Thyroid gland (tissue), 4 donors: Measurements from ENCODE around the gene RAPGEF1.

Experiments used
- POLR2A ChIP-seq, 2 donors: fragments of 450-650 bp; IDR thresholded peaks; one replicate each; pipeline ENCODE4 v1.6.1; 2017; ENCODE audit warnings: antibody characterized with exemption in 2 of 2, mild to moderate bottlenecking in 2 of 2, moderate library complexity in 1 of 2
- TF ChIP-seq, protein P1 (sequence below), 6 experiments: fragments of 200-600 bp in 3 of 6; fragments of 450-650 bp in 3 of 6; sonication (generic) in 3 of 6; IDR thresholded peaks; one replicate each; pipeline ENCODE4 v1.5.1; 2016 to 2019; ENCODE audit warnings: antibody characterized with exemption in 6 of 6, mild to moderate bottlenecking in 2 of 6, inconsistent platforms in 1 of 6, moderate library complexity in 1 of 6

DNA sequence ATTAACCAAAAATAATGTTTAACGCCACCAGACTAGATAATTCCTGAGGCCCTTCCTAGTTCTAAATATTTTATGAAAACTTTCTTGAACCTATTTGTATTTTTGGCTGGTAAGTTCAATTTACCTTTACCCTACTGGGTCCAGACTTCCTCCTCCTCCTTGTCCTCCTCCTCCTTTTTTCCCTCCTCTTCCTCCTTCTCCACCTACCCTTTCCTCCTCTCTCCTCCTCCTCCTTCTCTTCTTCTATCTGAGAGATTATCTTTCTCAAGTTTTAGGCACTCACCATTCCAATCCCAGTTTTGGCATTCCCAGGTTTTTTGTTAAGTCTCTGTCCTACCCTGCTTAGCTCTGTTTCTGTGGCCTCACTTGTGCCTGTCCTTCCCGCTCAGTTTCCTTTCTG is 24.7 kb upstream of the RAPGEF1 start:
- no peak for TF ChIP-seq POLR2A (IDR thresholded peaks at IDR 0.05)
- TF ChIP-seq, protein P1, sequence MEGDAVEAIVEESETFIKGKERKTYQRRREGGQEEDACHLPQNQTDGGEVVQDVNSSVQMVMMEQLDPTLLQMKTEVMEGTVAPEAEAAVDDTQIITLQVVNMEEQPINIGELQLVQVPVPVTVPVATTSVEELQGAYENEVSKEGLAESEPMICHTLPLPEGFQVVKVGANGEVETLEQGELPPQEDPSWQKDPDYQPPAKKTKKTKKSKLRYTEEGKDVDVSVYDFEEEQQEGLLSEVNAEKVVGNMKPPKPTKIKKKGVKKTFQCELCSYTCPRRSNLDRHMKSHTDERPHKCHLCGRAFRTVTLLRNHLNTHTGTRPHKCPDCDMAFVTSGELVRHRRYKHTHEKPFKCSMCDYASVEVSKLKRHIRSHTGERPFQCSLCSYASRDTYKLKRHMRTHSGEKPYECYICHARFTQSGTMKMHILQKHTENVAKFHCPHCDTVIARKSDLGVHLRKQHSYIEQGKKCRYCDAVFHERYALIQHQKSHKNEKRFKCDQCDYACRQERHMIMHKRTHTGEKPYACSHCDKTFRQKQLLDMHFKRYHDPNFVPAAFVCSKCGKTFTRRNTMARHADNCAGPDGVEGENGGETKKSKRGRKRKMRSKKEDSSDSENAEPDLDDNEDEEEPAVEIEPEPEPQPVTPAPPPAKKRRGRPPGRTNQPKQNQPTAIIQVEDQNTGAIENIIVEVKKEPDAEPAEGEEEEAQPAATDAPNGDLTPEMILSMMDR (IDR thresholded peaks at IDR 0.05), result no peak
